PFSK-1 (cell line): Measurements from ENCODE around the gene NYAP1.

ENCODE experiments used
- FOXP2 ChIP-seq: optimal IDR thresholded peaks from 2 replicates; pipeline ENCODE3; 2011; ENCODE audit warnings: borderline replicate concordance, control low read depth, inconsistent platforms; ENCODE audit not compliant: insufficient read depth; ENCODE audit errors: extremely low read length, extremely low read depth
- POLR2AphosphoS5 ChIP-seq: IDR thresholded peaks from 2 replicates; pipeline ENCODE4 v1.6.1; 2012; ENCODE audit warnings: low read depth, mild to moderate bottlenecking, control low read depth, low read length, moderate library complexity
- REST ChIP-seq, 2 experiments: IDR thresholded peaks; 2 replicates each; pipeline versions ENCODE4 v1.6.1 to v1.8.0; 2011 to 2012; ENCODE audit warnings: low read depth in 2 of 2, low read length in 2 of 2, control low read depth in 1 of 2, inconsistent platforms in 1 of 2, mild to moderate bottlenecking in 1 of 2, moderate library complexity in 1 of 2; ENCODE audit not compliant: insufficient read depth in 1 of 2
- SIN3A ChIP-seq: IDR thresholded peaks from 2 replicates; pipeline ENCODE4 v1.6.1; 2012; ENCODE audit warnings: mild to moderate bottlenecking, low read length, moderate library complexity, borderline replicate concordance; ENCODE audit not compliant: insufficient read depth
- TAF1 ChIP-seq: IDR thresholded peaks from 2 replicates; pipeline ENCODE4 v1.6.1; 2012; ENCODE audit warnings: low read length, control low read depth, borderline replicate concordance; ENCODE audit not compliant: insufficient read depth

- TF ChIP-seq POLR2AphosphoS5 (no peak), TAF1 (no peak), REST (IDR thresholded peaks at IDR 0.05; ENCODE audit: insufficient read depth in 1 of 2, low read depth in 2 of 2, low read length in 2 of 2) (no peak), SIN3A (no peak), FOXP2 (no peak)
These were observed 7.5 kb downstream of the NYAP1 start for GRCh38 chr7:100491192-100491578.
